GM10266 (cell line): ENCODE measurements around the gene COG6.

Experiments used
- DNase-seq: peaks from one replicate; pipeline ENCODE4 v3.0.0; 2012; ENCODE audit errors: extremely low spot score
- TF ChIP-seq, protein P1 (sequence below): IDR thresholded peaks from 2 replicates; pipeline ENCODE4 v1.5.1; 2012; ENCODE audit warnings: mild to moderate bottlenecking, low read depth; ENCODE audit not compliant: control insufficient read depth, insufficient read depth; ENCODE audit errors: missing control alignments

The COG6 gene

DNA sequence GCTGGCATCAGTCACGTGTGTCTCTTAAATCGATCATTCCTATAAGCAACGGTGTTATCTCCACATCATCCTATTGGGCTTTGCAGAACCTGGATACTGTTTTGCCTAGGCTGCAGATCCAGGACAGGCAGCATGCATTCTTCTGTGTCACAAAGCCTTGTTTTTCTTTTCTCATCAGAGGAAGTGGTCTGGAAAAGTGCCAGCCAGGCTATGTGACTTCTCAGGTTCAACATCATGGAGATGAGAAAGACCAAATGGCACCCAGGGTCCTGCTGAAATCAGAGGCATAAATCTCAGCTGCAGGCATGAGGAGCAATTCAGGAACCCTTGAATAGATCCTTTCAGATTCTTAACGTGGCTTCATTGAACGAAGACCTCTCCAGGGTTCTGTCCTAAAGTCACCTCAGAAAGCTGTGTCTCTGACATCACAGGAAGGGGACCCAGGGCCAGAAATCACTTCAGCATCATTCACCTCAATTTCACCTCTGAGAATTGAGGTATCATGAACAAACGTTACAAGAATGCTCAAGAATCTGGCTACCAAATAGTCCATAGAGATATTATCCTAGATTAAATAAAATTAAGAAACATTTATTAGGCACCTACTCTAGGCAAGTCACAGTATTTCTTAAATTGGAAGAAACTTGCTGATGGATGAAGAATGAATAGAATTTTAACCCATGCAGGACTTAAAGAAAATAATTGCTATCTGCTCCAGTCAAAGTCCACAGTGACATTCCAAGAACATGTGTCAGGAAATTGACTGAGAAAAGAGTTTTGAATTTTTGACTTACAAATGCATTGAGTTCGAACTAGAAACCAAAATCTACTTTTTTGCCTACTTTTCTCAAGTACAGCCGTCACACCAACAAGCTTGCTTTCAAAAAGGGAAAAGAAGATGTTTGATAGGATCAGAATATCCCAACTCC, 124.1 kb downstream of the COG6 start:
- TF ChIP-seq, protein P1, sequence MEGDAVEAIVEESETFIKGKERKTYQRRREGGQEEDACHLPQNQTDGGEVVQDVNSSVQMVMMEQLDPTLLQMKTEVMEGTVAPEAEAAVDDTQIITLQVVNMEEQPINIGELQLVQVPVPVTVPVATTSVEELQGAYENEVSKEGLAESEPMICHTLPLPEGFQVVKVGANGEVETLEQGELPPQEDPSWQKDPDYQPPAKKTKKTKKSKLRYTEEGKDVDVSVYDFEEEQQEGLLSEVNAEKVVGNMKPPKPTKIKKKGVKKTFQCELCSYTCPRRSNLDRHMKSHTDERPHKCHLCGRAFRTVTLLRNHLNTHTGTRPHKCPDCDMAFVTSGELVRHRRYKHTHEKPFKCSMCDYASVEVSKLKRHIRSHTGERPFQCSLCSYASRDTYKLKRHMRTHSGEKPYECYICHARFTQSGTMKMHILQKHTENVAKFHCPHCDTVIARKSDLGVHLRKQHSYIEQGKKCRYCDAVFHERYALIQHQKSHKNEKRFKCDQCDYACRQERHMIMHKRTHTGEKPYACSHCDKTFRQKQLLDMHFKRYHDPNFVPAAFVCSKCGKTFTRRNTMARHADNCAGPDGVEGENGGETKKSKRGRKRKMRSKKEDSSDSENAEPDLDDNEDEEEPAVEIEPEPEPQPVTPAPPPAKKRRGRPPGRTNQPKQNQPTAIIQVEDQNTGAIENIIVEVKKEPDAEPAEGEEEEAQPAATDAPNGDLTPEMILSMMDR: no peak
- DNase-seq: no peak

DNA sequence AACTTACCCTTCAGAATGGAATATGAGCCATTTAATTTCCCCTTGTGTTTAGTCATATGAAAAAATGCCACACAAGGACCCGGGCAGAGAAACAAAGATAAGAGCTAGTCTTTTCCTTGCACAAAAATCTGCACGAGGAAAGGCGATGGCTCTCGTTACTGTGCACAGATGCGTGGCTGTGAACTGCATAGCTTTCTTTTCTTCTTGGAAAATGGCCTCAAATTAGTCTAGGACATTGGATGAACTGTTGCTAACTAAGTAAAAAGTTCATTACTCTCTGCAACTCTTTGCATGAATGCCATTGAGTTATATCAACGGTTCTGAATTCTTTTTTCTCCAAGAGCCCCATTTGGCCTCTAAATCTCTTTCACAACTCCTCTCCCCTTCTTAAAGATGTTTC, 125.2 kb downstream of the COG6 start:
- TF ChIP-seq, protein P1: no peak
- no peak for DNase-seq

DNA sequence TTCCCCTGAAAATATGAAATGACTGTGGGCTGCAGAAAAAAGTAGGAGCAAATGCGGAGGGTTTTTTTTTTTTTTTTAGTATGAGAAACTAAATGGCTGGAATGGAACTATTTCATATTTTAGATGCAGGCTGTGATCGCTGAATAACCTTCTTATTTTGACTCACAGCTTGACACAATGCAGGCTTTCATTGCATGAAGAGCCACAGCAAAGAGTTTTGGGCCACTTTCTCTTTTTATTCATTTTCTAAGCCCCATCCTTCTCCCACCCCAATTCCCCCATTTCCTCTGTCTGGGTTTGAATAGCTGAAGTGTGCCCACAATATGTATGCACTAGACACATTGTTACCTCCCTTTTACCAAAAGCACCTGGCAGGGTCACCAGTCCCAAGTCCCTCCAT, 125.9 kb downstream of the COG6 start:
- TF ChIP-seq, protein P1: no peak
- DNase-seq: no peak

DNA sequence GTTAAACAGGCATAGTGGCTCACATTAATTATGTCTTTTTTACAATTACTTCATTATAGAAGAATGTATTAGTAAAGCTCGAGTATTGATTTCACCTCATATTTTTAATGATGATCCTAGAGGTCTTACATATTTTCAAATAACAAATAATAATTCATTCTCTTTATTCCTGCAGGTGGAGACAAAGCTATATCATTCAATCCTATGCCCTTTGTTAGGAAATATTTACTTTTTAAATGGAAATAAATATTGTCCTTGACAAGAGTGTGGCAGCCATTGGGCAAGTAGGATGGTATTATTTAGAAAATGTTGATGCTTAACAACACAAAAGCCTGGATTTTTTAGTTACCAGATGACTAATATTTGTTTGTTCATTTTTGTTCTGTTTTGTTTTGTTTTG, 127.6 kb downstream of the COG6 start:
- no peak for DNase-seq
- TF ChIP-seq, protein P1: no peak

DNA sequence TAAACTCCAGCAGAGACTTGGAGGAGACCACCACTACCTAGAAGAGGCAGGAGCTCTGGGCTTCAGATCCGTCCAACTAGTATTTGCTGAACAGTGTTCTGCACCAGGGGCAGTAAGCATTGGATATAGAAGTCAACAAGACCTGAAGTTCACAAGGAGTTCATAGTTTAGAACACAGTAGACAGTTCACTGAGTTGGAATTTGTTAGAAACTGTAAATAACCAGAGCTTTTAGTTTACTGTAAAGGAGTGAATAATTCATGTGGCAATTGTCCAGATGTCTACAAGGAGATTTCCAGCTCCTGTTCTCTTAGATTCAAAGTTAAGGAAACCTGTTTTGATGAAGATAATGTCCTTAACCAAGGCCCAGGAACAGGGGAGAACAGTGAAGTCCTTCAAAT, 128.9 kb downstream of the COG6 start:
- TF ChIP-seq, protein P1: no peak
- no peak for DNase-seq

DNA sequence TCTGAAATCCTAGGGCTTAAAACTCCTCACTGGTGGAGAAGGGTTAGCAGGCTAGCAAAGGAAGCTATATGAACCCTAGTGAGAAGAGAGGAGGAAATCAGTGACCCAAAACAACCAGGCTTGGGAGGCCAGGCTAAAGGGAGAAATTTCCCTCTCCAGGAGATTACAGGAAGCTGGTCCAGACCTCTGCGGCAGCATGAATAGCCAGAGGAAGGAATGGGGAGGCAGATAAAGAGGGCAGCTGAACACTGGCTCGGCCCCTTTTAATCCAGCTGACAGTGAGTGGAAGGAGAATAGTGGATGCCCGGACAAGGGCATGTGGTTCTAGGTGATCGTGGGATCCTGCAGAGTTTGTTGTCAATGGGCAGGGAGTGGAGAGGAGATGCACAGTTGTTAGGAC, 130.6 kb downstream of the COG6 start:
- no peak for DNase-seq
- TF ChIP-seq, protein P1: no peak

DNA sequence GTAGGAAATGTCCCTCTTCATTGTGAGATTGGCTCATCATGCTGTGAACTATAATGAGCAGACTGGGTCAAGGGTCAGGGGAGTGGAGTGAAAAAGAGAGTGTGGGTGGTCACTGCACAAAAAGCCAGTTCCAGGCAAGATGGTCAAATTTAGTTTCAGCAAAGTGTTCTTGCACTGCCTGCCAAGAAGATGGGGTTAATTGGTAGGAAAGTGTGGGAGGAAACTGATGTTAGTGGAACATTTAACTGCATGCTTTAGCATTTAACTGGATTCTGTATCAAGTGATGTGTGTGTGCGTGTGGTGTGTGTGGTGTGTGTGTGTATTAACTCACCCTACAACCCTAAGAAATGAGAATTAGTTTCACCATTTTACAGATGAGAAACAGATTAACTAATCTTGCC, 131.6 kb downstream of the COG6 start:
- no peak for DNase-seq

More for the DNA sequence above, 131.6 kb downstream of the COG6 start:
- TF ChIP-seq, protein P1: no peak
